ENCODE results near the gene SLC31A1. TPM values are rescaled to one million over a fixed set of nuclear protein-coding genes. Genes with fewer than 3 reads are reported as not detected.
"Not testable (repeated sequence)": the region's sequence is repeated elsewhere in the genome, so short reads cannot be mapped to it uniquely, and the experiment has no call there.

Gene SLC31A1
- total RNA-seq, 1 experiment from 2014 or later: 13.9 TPM

GRCh38 chr9:113210815-113211214, 10.5 kb upstream of the SLC31A1 start:
- Histone ChIP-seq H3K9me3 (no peaks in the 10 kb centered on the region), H3K4me3 (no peak overlapping the region), H3K36me3 (peaks cover 41% of the 10 kb centered on the region), H3K27me3 (no peaks in the 10 kb centered on the region)
- DNase-seq: no peak

GRCh38 chr9:113215132-113215531, 6.2 kb upstream of the SLC31A1 start:
- no peak for DNase-seq
- Histone ChIP-seq H3K36me3 (peaks cover 35% of the 10 kb centered on the region), H3K27me3 (no peaks in the 10 kb centered on the region), H3K4me3 (no peak overlapping the region), H3K9me3 (no peaks in the 10 kb centered on the region)

GRCh38 chr9:113216406-113216805, 4.9 kb upstream of the SLC31A1 start:
- Histone ChIP-seq H3K4me3 (no peak overlapping the region), H3K36me3 (peaks cover 28% of the 10 kb centered on the region), H3K9me3 (no peaks in the 10 kb centered on the region), H3K27me3 (no peaks in the 10 kb centered on the region)
- no peak for DNase-seq

- Histone ChIP-seq H3K4me3 (no peak overlapping the region; the same call in 1 of the 2 replicates), H3K36me3 (peaks cover 32% of the 10 kb centered on the region), H3K9me3 (no peaks in the 10 kb centered on the region), H3K27me3 (no peaks in the 10 kb centered on the region)
- DNase-seq: no peak
Observed at GRCh38 chr9:113219186-113219936, 2.0 kb upstream of the SLC31A1 start.

GRCh38 chr9:113219969-113220368, 1.4 kb upstream of the SLC31A1 start:
- no peak for DNase-seq
- no peaks in the 10 kb centered on the region for H3K27me3 ChIP-seq
- H3K36me3 ChIP-seq: peaks cover 32% of the 10 kb centered on the region
- H3K4me3 ChIP-seq: peak overlapping the region; percentile 81
- H3K9me3 ChIP-seq: no peaks in the 10 kb centered on the region

- Histone ChIP-seq H3K36me3 (peaks cover 30% of the 10 kb centered on the region), H3K9me3 (no peaks in the 10 kb centered on the region), H3K27me3 (no peaks in the 10 kb centered on the region), H3K4me3 (peak overlapping the region; percentile 81)
- DNase-seq: no peak
Observed at GRCh38 chr9:113220467-113221002, 809 bp upstream of the SLC31A1 start.

GRCh38 chr9:113221800-113222481, 597 bp downstream of the SLC31A1 start:
- Histone ChIP-seq H3K36me3 (peaks cover 26% of the 10 kb centered on the region), H3K4me3 (peak overlapping the region; percentile 81)
- no peak for DNase-seq

GRCh38 chr9:113222482-113222841, 1.1 kb downstream of the SLC31A1 start:
- Histone ChIP-seq H3K36me3 (peaks cover 23% of the 10 kb centered on the region), H3K4me3 (peak overlapping the region; percentile 81), H3K27me3 (no peaks in the 10 kb centered on the region), H3K9me3 (no peaks in the 10 kb centered on the region)
- no peak for DNase-seq

More at GRCh38 chr9:113221800-113222481, 597 bp downstream of the SLC31A1 start:
- no peaks in the 10 kb centered on the region for H3K27me3 ChIP-seq
- no peaks in the 10 kb centered on the region for H3K9me3 ChIP-seq

- Histone ChIP-seq H3K9me3 (no peaks in the 10 kb centered on the region), H3K4me3 (no peak overlapping the region), H3K27me3 (no peaks in the 10 kb centered on the region), H3K36me3 (peaks cover 16% of the 10 kb centered on the region)
- DNase-seq: no peak
Observed at GRCh38 chr9:113223963-113224362, 2.6 kb downstream of the SLC31A1 start.

- no peak for DNase-seq
- Histone ChIP-seq H3K27me3 (no peaks in the 10 kb centered on the region), H3K4me3 (no peak overlapping the region), H3K9me3 (no peaks in the 10 kb centered on the region), H3K36me3 (peaks cover 13% of the 10 kb centered on the region)
Observed at GRCh38 chr9:113227436-113227835, 6.1 kb downstream of the SLC31A1 start.

GRCh38 chr9:113228130-113228665, 6.9 kb downstream of the SLC31A1 start:
- no peak overlapping the region for H3K4me3 ChIP-seq
- DNase-seq: no peak
- no peaks in the 10 kb centered on the region for H3K9me3 ChIP-seq
- peaks cover 13% of the 10 kb centered on the region for H3K36me3 ChIP-seq
- no peaks in the 10 kb centered on the region for H3K27me3 ChIP-seq

GRCh38 chr9:113231701-113232100, 10.4 kb downstream of the SLC31A1 start:
- H3K27me3 ChIP-seq: no peaks in the 10 kb centered on the region
- H3K4me3 ChIP-seq: no peak overlapping the region
- no peaks in the 10 kb centered on the region for H3K9me3 ChIP-seq
- no peak for DNase-seq
- no peaks in the 10 kb centered on the region for H3K36me3 ChIP-seq

- not testable (repeated sequence) for H3K36me3 ChIP-seq, DNase-seq, H3K4me3 ChIP-seq, H3K27me3 ChIP-seq, H3K9me3 ChIP-seq
Observed at GRCh38 chr9:113235701-113236255, 14.4 kb downstream of the SLC31A1 start.

GRCh38 chr9:113237026-113237425, 15.7 kb downstream of the SLC31A1 start:
- Histone ChIP-seq H3K27me3 (no peaks in the 10 kb centered on the region), H3K9me3 (no peaks in the 10 kb centered on the region), H3K4me3 (no peak overlapping the region), H3K36me3 (no peaks in the 10 kb centered on the region)
- no peak for DNase-seq

GRCh38 chr9:113238202-113238858, 17.0 kb downstream of the SLC31A1 start:
- Histone ChIP-seq H3K9me3 (no peaks in the 10 kb centered on the region), H3K27me3 (no peaks in the 10 kb centered on the region), H3K36me3 (no peaks in the 10 kb centered on the region)

GRCh38 chr9:113238859-113239232, 17.5 kb downstream of the SLC31A1 start:
- no peak for DNase-seq
- no peaks in the 10 kb centered on the region for H3K9me3 ChIP-seq
- no peak overlapping the region for H3K4me3 ChIP-seq
- H3K36me3 ChIP-seq: no peaks in the 10 kb centered on the region
- H3K27me3 ChIP-seq: no peaks in the 10 kb centered on the region

More at GRCh38 chr9:113238202-113238858, 17.0 kb downstream of the SLC31A1 start:
- H3K4me3 ChIP-seq: no peak overlapping the region
- no peak for DNase-seq

GRCh38 chr9:113241161-113241560, 19.8 kb downstream of the SLC31A1 start:
- Histone ChIP-seq H3K27me3 (no peaks in the 10 kb centered on the region), H3K4me3 (no peak overlapping the region), H3K9me3 (no peaks in the 10 kb centered on the region), H3K36me3 (no peaks in the 10 kb centered on the region)
- no peak for DNase-seq

Data from MG63 (cell line).